ENCODE results near the gene C2CD2L.
"Not testable (repeated sequence)": the region's sequence is repeated elsewhere in the genome, so short reads cannot be mapped to it uniquely, and the experiment has no call there.

Gene C2CD2L

DNA sequence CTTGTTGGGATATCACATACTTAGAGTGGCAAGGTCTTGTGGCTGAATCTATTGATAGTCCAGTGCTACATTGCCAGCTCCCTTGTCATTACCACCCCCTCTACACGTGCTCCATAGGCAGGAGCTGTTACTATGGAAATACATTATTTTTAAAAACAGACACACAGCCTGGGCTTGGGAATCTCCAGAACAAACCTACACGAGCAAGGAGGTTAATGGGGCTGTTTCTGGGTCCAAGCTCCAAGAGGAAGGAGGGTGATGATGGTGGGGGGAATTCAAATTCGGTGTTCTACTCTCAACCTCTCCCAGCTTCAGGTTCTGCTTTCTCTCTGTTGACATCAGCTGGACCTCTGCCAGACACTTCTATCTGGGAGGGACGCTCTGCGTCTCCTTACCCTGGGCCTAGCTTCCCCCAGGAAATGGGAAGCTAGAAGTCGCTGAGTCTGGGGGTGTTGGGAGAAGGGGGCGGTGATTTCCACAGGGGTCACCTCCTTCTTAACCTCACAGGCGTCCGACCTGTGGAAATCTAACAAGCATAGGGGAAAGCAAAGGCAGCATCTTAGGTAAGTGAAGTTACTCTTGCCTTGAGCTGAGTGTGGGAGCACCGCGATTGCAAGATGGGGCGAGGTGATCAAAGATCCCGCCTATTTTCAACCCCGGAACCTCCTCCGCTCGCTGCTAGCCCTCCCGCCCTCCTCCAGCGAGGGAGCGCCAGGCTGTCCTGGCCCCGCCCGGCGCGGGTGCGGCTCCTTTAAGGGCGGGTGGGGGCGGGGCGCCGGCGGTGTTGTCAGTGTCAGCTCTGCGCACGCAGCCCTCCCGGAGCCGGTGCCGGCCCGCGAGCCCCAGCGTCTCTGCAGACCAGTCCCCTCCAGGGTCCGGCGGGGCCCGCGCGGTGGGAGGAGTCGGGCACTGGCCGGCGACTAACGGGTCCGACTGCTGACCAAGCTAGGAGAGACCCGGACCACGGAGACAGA is at the start of gene C2CD2L:
C2CD2L (plus strand) TSS at position 781 of the 974 bp plus-strand sequence. CDS start 398 bp downstream, outside the sequence.
- peak; percentile 97 for DNase-seq

DNA sequence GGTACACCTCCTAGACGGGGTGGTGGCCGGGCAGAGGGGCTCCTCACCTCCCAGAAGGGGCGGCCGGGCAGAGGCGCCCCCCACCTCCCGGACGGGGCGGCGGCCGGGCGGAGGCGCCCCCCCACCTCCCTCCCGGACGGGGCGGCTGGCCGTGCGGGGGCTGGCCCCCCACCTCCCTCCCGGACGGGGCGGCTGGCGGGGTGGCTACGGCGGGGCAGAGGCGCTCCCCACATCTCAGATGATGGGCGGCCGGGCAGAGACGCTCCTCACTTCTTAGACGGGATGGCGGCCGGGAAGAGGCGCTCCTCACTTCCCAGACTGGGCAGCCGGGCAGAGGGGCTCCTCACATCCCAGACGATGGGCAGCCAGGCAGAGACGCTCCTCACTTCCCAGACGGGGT is 48.0 kb upstream of the C2CD2L start:
- DNase-seq, result not testable (repeated sequence)

DNA sequence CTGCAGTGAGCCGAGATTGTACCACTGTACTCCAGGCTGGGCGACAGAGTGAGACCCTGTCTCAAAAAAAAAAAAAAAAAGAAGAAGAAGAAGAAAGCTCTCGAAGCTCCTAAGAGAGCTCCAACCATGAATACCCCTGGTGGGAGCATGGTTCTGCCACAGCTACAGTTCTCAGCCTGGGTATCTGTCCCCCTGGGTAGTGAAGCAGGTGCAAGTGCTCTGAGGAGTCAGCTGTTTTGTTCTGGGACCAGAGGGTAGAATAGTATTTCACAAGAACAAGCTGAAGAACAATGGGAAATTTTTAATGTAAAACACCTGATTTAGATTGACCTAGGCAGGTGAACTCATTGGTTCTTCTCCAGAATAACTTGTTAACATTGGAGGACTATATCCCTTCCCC is 45.9 kb upstream of the C2CD2L start:
- DNase-seq, result no peak

DNA sequence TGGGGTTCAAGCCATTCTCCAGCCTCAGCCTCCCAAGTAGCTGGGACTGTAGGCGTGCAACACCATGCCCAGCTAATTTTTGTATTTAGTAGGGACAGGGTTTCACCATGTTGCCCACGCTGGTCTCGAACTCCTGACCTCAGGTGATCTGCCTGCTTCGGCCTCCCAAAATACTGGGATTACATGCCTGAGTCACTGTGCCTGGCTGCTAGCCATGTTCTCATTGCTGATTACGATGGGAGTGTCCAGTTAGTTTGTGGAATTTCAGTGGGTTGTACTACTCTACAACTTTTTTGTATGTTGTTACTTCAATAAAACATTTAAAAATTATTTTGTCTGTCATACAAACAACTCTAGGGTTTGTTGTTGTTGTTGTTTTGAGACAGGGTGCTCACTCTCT is 44.4 kb upstream of the C2CD2L start:
- no peak for DNase-seq

DNA sequence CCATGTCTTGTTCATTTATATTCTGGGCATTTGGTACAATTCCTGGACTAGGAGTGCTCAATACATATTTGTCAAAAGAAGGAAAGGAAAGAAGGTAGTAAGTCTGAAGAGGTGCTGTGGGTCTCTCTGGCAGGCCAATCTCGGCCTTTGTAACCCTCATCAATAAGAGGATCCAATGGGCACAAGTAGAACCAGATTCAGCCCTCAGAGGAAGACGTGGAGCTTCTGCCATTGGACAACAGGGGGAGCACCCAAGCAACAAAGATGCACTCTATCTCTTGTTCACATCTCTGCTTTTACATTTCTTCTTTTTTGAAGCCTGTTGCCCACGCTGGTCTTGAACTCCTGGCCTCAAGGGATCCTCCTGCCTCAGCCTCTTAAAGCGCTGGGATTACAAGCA is 41.8 kb upstream of the C2CD2L start:
- peak; percentile 57 for DNase-seq

DNA sequence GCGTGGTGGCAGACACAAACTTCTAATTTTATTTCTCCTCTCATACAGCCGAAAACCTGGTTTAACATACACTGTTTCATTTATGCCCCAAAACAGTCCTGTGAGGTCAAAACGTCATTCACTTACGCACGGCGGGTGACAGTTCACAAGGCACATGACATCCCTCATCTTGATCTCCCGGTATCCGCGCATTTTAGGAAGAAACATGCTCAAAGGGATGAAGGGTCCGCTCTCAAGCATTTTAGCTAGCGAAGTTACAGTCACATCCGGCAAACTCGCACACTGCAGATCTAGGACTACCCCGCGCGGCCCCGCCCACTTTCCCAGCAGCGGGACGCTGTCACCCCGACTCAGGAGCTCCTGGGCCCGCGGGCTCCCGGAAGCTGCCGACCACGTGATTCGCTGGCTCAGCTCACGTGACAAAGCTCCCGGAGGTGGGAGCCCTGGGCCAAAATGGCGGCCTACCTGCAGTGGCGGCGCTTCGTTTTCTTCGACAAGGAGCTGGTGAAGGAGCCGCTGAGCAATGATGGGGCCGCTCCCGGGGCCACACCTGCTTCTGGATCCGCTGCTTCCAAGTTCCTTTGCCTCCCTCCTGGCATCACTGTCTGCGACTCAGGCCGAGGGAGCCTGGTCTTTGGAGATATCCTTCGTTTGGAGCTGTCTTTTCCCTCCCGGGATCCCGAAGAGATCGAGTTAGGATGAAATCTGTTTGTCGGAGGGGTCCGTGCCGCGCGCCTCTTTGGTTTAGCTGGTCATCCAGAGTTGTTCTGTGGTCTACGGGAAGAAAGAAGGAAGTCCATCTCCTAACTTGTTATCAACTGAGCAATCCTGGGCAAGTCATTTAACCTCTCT is 39.5 kb upstream of the C2CD2L start, which contains the start of gene VPS11:
VPS11 (plus strand) TSS at position 448 of the 852 bp plus-strand sequence; CDS start at position 454, 6 bp downstream.
- DNase-seq, result peak; percentile 98

DNA sequence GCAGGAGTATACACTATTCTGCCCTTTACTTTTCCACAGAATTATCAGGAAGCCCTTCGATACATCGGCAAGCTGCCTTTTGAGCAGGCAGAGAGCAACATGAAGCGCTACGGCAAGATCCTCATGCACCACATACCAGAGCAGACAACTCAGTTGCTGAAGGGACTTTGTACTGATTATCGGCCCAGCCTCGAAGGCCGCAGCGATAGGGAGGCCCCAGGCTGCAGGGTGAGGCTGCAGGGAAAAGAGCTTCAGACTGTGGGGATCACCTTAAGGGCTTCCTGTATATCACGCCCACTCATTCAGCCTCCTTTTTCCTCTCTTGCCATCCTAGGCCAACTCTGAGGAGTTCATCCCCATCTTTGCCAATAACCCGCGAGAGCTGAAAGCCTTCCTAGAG is 29.3 kb upstream of the C2CD2L start:
- DNase-seq, result no peak

DNA sequence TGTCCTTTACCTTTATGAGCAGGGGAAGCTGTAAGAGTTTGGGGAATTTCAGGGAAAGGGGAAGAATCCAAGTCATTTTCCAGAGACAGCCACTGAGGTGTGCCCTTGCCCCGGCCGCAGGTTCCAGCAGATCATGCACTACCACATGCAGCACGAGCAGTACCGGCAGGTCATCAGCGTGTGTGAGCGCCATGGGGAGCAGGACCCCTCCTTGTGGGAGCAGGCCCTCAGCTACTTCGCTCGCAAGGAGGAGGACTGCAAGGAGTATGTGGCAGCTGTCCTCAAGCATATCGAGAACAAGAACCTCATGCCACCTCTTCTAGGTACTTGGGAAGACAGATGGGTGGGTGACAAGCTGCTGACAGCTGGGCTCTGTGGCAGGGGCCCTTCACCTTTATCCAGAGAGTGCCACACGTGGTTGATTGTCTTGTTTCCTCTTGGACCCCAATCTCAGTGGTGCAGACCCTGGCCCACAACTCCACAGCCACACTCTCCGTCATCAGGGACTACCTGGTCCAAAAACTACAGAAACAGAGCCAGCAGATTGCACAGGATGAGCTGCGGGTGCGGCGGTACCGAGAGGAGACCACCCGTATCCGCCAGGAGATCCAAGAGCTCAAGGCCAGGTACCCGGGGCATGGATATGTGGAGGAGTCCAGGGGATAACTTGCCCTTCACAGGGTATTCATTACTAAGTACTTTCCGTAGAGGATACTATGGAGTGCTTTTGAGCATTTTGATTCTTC is 28.3 kb upstream of the C2CD2L start:
- no peak for DNase-seq

DNA sequence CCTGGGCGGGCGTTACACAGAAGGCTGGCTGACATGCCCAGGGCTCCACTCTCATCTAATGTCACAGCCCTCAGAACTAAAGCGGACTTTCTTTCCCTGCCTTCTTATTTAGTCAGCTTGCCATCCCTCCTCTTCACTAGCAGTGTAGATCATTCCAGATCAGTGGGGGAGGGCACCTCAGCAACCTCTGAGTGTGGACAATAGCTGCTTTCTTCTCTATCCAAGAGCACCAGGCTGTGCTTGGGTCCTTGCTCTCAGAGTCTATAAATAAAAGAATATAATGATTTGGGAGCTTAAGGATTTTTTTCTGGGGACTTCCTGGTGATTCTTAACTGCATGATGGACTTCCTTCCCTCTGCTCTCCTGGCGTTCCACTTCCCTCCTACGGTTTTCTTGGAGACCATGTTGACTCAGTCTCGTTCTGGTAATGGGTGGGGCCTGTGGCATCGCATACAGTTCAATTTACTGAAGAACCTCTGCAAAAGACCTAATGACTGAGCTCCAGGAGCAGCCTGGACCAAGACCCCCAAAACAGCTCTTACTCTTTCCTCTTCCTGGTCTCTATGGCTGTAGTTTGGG is 25.4 kb upstream of the C2CD2L start:
- no peak for DNase-seq

DNA sequence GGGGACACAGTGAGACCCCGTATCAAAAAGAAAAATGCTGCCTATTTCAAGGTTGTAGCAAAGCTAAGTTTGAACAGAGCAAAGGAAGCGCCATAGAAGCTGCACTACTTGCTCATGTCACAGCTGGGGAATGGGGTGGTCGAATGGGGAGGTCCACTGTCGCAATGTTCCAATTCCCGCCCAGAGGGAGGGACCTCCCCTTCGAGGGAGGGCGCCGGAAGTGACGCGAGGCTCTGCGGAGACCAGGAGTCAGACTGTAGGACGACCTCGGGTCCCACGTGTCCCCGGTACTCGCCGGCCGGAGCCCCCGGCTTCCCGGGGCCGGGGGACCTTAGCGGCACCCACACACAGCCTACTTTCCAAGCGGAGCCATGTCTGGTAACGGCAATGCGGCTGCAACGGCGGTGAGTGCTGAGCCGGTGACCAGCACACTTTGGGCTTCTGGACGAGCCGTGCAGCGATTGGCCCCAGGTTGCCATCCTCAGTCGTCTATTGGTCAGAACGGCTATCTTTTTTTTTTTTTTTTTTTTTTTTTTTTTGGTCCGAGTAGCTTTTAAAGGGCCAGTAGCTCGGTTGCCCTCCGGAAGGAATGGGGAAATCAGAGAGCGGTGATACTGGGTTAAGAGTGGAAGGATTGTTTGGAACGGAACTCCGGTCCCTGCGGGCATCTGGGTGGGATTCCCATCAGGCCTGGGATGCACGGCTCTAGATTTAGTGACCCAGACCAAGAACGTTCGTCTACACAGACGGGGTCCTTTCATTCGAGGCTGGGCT is 22.3 kb upstream of the C2CD2L start, which contains the start of gene HMBS:
HMBS (plus strand) TSS at position 219 of the 774 bp plus-strand sequence; CDS start at position 372, 153 bp downstream.
- DNase-seq, result peak; percentile 97

DNA sequence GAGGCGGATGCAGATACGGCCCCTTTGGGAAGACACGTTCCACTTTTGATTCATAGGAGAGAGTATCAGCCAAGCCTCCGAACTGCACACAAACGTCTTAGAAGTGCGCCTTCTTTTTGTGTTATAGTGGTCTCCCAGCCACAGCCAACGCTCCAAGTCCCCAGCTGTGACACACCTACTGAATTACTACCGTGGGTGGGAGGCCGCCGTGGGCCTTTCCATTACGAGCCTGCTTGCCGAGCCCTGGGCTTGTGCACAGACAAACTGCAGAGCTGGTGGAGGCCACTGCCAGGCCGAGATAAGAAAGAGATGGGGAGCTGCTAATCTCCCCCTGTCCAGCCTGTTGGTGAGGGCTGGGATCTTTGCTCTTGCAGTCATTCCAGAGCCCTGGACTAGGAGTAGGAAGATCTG is 21.7 kb upstream of the C2CD2L start:
- peak; percentile 56 for DNase-seq

DNA sequence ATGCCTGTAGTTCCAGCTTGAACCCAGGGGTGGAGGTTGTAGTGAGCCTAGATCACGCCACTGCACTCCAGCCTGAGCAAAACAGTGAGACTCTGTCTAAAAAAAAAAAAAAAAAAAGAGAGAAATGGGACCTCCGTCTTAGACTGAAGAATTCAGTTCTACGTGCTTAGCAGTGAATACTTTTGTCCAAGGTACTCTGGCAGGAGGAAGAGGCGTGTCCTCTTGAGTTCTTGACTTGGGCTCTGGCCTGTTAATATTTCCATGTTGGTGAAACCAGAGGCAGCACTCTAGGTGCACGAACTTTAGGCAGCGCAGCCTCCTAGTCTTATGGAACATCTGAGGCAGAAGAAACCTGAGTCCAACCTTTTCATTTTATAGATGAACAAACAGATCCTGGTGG is 20.0 kb upstream of the C2CD2L start:
- no peak for DNase-seq

DNA sequence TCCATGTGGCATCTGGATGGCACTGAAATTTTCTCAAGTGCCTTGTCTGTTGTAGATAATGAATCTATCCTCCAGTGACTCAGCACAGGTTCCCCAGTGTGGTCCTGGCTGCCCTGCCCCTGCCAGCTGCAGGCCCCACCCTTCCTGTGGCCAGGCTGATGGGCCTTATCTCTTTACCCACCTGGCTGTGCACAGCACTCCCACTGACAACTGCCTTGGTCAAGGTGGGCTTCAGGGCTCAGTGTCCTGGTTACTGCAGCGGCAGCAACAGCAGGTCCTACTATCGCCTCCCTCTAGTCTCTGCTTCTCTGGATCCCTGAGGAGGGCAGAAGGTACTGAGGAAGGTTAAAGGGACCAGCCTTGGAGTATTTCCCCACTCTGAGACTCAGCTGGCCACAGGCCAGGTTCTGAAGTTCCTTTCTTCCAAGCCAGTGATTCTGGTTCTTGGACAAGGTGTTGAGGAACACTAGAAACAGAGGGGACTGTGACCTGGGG is 19.4 kb upstream of the C2CD2L start:
- DNase-seq, result peak; percentile 77

DNA sequence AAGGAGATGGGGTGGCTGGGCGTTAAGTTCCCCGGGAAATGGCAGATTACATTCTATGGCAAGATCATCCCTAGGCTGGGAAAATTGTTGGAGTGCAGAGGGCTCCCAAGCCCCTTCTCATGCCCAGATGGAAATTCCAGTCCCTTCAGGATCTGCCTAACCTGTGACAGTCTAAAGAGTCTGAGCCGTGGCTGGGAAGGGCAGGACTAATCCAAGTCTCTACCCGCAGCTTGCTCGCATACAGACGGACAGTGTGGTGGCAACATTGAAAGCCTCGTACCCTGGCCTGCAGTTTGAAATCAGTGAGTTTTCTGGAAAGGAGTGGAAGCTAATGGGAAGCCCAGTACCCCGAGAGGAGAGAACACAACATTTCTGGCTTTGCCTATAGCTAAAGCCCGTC is 18.7 kb upstream of the C2CD2L start:
- no peak for DNase-seq

DNA sequence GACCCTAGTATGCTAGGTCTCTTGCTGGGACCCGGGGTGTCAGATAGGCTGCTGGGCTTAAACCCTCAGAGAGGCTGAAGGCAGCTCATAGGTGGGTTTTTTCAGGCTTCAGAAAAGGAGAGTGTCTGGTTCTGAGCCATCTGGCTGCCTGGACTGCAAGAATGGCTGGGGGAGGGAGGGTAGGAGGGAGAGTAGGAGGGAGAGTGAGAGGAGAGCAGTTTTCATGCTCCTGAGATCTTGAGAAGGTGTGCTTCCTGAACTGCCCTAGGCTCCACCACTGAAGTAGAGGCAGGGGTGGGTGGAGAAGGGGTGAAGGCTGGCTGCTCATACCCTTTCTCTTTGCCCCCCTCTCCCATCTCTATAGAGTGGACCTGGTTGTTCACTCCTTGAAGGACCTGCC is 17.8 kb upstream of the C2CD2L start:
- no peak for DNase-seq

DNA sequence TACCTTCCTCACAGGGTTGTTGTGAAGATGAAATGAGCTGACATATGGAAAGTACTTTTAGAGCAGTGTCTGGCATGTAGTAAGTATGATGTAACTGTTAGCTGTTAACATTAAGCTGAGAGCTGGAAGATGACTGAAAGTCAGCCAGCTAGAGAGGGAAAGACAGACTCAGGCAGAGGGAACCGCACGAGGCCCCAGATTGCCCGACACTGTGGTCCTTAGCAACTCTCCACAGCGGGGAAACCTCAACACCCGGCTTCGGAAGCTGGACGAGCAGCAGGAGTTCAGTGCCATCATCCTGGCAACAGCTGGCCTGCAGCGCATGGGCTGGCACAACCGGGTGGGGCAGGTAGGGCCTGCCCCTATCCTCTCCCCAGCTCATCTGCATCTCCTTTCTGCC is 16.0 kb upstream of the C2CD2L start:
- DNase-seq, result no peak

DNA sequence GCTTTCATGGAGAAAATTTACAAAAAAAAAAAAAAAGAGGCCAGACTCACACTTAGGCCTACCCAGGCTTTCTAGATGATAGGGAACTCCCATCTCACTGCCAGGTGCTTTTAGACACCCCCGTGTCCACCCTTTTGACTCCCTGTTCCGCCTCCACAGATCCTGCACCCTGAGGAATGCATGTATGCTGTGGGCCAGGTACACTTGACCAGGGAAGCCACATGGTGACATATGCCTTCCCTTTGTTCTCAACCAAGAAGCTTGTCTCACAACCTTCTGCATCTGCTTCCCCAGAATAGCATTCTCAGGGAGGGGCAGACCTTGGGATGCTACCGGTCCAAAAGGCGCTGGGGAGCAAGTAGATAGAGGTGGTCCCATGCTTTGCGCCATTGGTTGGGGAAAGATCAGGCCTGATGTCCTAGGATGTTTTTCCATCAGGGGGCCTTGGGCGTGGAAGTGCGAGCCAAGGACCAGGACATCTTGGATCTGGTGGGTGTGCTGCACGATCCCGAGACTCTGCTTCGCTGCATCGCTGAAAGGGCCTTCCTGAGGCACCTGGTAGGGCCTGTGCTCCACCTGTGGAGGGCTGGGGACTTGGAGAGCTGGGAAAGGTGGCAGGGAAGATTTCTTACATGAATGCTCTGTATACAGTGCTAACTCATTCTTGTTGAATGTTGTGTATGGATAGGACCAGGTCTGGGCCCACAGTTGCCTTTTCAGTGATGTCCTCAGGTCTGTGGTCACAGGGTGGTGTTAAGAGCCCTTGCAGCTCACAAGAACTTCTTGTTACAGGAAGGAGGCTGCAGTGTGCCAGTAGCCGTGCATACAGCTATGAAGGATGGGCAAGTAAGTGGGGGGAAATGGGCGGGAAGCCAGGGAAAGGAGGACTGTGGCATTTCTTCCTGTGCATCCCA is 14.9 kb upstream of the C2CD2L start:
- peak; percentile 39 for DNase-seq

DNA sequence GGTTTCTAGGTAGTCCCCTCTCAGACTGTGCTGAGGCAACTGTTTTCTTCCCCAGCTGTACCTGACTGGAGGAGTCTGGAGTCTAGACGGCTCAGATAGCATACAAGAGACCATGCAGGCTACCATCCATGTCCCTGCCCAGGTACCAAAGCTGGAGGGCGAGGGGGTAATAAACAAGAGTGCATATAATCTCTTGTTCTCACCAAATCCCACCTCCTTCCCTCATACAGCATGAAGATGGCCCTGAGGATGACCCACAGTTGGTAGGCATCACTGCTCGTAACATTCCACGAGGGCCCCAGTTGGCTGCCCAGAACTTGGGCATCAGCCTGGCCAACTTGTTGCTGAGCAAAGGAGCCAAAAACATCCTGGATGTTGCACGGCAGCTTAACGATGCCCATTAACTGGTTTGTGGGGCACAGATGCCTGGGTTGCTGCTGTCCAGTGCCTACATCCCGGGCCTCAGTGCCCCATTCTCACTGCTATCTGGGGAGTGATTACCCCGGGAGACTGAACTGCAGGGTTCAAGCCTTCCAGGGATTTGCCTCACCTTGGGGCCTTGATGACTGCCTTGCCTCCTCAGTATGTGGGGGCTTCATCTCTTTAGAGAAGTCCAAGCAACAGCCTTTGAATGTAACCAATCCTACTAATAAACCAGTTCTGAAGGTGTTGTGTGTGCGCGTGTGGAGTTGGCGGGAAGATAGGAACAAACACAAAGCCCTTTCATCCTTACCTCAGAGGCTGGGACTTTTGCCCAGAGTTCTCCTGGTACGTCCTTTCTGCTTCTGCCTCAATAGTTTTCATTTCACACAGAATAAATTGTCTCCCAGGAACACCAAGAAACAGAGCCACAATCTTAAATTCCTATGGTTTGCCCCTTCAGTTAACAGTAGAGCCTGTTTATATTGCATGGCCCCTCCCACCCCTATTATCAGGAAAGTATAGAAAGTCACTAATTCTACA is 14.0 kb upstream of the C2CD2L start:
- DNase-seq, result peak; percentile 40
